ACC112 (cell line): ENCODE results near the gene SMPD2.

Source experiments
- H2AFZ ChIP-seq: fragments of 200-600 bp; sonication (generic); one replicate; pipeline ENCODE4 v1.6.0; 2017; ENCODE audit warnings: antibody characterized with exemption, low read length; ENCODE audit not compliant: unreplicated experiment
- H3K27ac ChIP-seq: fragments of 200-600 bp; sonication (generic); 2 replicates; pipeline ENCODE4 v1.5.1; 2014; ENCODE audit warnings: low read depth, mild to moderate bottlenecking, antibody characterized with exemption, low read length, moderate library complexity
- H3K27me3 ChIP-seq: fragments of 200-600 bp; sonication (generic); 2 replicates; pipeline ENCODE4 v1.6.1; 2014; ENCODE audit warnings: mild to moderate bottlenecking, antibody characterized with exemption, low read length, moderate library complexity, mixed read lengths; ENCODE audit not compliant: insufficient read depth
- H3K36me3 ChIP-seq: fragments of 200-600 bp; sonication (generic); 2 replicates; pipeline ENCODE4 v1.6.1; 2016; ENCODE audit warnings: mild to moderate bottlenecking, antibody characterized with exemption, low read length, moderate library complexity, mixed read lengths; ENCODE audit not compliant: insufficient read depth
- H3K4me1 ChIP-seq: fragments of 200-600 bp; sonication (generic); one replicate; pipeline ENCODE4 v1.6.1; 2016; ENCODE audit warnings: low read length, mixed read lengths; ENCODE audit not compliant: insufficient read depth, unreplicated experiment, control insufficient read depth
- H3K4me3 ChIP-seq: fragments of 200-600 bp; sonication (generic); 2 replicates; pipeline ENCODE4 v1.5.1; 2014; ENCODE audit warnings: mild to moderate bottlenecking, low read depth, low read length
- H3K79me2 ChIP-seq: fragments of 200-600 bp; sonication (generic); one replicate; pipeline ENCODE4 v1.6.0; 2016; ENCODE audit warnings: low read length; ENCODE audit not compliant: control insufficient read depth, unreplicated experiment, insufficient read depth

Gene SMPD2, protein sequence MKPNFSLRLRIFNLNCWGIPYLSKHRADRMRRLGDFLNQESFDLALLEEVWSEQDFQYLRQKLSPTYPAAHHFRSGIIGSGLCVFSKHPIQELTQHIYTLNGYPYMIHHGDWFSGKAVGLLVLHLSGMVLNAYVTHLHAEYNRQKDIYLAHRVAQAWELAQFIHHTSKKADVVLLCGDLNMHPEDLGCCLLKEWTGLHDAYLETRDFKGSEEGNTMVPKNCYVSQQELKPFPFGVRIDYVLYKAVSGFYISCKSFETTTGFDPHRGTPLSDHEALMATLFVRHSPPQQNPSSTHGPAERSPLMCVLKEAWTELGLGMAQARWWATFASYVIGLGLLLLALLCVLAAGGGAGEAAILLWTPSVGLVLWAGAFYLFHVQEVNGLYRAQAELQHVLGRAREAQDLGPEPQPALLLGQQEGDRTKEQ

GRCh38 chr6:109440331-109441068 lies at the start of gene SMPD2, which contains the start of gene PPIL6:
Gene SMPD2, plus strand, starts transcription at chr6:109440724. Its CDS starts 398 bp downstream, at chr6:109441122.
Gene PPIL6, minus strand, starts transcription at chr6:109440628. Its CDS starts 38 bp downstream, at chr6:109440590.
- Histone ChIP-seq H3K36me3 (no peaks in the 10 kb centered on the region), H3K4me3 (peak within 1 kb of the TSS; percentile 87), H3K27me3 (no peaks in the 10 kb centered on the region), H3K4me1 (peaks cover 7% of the 10 kb centered on the region), H3K27ac (peak within 1 kb of the TSS; percentile 65), H3K79me2 (no peaks in the 10 kb centered on the region), H2AFZ (peak within 1 kb of the TSS; percentile 86)

- Histone ChIP-seq H3K79me2 (no peaks in the 10 kb centered on the region), H2AFZ (no peak overlapping the region), H3K4me3 (no peak overlapping the region), H3K27me3 (no peaks in the 10 kb centered on the region), H3K36me3 (no peaks in the 10 kb centered on the region), H3K27ac (no peak overlapping the region), H3K4me1 (peaks cover 16% of the 10 kb centered on the region)
Measured at GRCh38 chr6:109393157-109393885, 47.2 kb upstream of the SMPD2 start.

- H3K36me3 ChIP-seq = no peaks in the 10 kb centered on the region
- peaks cover 16% of the 10 kb centered on the region for H3K4me1 ChIP-seq
- no peaks in the 10 kb centered on the region for H3K79me2 ChIP-seq
- H3K27ac ChIP-seq = no peak overlapping the region
- H3K4me3 ChIP-seq = no peak overlapping the region
- no peak overlapping the region for H2AFZ ChIP-seq
- no peaks in the 10 kb centered on the region for H3K27me3 ChIP-seq
Measured at GRCh38 chr6:109393886-109394281, 46.6 kb upstream of the SMPD2 start.

DNA sequence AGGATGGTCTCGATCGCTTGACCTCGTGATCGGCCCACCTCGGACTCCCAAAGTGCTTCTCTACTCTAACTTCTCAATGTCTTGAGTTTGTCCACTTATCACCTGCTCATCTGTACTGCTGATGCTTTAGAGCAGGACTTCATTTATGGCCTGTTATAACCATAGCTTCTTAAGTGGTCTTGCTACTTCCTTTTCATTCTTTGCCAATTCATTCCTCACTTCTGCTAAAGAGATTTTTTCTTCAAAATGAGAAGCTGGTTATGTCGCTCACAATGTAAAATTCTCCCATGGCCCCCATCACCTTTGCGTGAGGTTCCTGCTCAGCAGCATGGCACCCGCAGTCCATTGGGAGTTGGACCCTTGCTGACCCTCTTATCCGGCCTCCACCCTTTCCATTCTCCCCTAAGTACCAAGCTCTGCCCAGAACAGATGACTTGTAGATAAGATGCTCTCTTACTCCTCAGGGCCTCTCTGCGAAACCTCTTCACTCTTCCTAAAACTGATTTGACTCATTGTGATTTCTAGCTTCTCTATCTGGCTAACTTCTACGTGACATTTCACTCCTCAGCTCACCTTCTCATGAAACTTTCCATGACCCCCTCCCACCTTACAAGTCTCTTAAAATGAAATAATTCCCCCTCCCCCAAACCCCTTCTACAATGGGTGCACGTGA lies 44.3 kb upstream of the SMPD2 start:
- no peak overlapping the region for H2AFZ ChIP-seq
- no peaks in the 10 kb centered on the region for H3K36me3 ChIP-seq
- H3K27ac ChIP-seq = no peak overlapping the region
- H3K27me3 ChIP-seq = no peaks in the 10 kb centered on the region
- no peaks in the 10 kb centered on the region for H3K79me2 ChIP-seq
- no peaks in the 10 kb centered on the region for H3K4me1 ChIP-seq
- no peak overlapping the region for H3K4me3 ChIP-seq

DNA sequence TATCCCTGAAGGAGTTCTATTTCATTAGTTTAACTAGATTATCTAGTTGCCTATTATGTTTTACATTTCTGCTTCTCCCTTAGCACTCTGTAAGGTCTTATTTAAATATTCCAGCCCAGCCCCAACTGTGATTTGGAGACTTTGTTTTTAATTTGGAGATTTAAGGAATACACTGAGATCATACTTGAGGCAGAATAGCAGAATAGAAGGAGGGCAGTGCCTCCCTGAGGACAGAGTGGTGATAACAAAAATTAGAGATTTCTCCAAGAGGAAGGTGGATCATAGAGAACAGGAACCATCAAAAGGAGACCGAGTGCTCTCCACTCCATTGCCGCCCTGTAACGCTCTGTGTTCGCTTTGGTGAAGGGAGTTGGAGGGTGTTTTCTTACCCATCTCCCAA lies 43.5 kb upstream of the SMPD2 start:
- Histone ChIP-seq H3K79me2 (no peaks in the 10 kb centered on the region), H3K36me3 (no peaks in the 10 kb centered on the region), H3K27ac (no peak overlapping the region), H3K4me1 (no peaks in the 10 kb centered on the region), H3K4me3 (no peak overlapping the region), H3K27me3 (no peaks in the 10 kb centered on the region), H2AFZ (no peak overlapping the region)

GRCh38 chr6:109406196-109406595 lies 34.3 kb upstream of the SMPD2 start:
- Histone ChIP-seq H3K27me3 (peaks cover 3% of the 10 kb centered on the region; the same call in 1 of the 2 replicates), H3K4me3 (no peak overlapping the region), H2AFZ (no peak overlapping the region), H3K36me3 (no peaks in the 10 kb centered on the region), H3K27ac (no peak overlapping the region), H3K4me1 (no peaks in the 10 kb centered on the region), H3K79me2 (no peaks in the 10 kb centered on the region)

DNA sequence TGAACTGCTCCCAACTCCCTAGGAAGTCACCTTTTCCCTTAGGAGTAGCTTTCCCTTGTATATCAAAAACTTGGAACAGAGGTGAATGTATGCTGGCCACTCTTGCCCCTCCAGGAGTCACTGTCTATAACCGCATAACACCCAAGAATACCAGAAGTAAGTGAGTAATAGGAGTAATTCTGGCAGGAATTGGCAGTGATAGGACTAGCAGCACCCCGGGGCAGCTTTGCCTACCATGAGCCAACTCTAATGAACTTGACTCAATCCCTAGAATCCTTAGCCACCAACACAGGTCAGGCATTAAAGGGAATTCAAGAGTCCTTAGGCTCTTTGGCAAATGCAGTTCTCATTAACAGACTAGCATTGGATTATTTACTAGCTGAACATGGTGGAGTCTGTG lies 29.5 kb upstream of the SMPD2 start:
- H3K4me3 ChIP-seq = no peak overlapping the region
- peaks cover 4% of the 10 kb centered on the region; the same call in 1 of the 2 replicates for H3K27me3 ChIP-seq
- H2AFZ ChIP-seq = no peak overlapping the region
- no peaks in the 10 kb centered on the region for H3K4me1 ChIP-seq
- H3K79me2 ChIP-seq = no peaks in the 10 kb centered on the region
- H3K27ac ChIP-seq = no peak overlapping the region
- H3K36me3 ChIP-seq = no peaks in the 10 kb centered on the region

GRCh38 chr6:109417646-109418045 lies 22.9 kb upstream of the SMPD2 start:
- Histone ChIP-seq H3K4me1 (no peaks in the 10 kb centered on the region), H3K27me3 (no peaks in the 10 kb centered on the region), H2AFZ (no peak overlapping the region), H3K4me3 (no peak overlapping the region), H3K36me3 (no peaks in the 10 kb centered on the region), H3K27ac (no peak overlapping the region), H3K79me2 (no peaks in the 10 kb centered on the region)

DNA sequence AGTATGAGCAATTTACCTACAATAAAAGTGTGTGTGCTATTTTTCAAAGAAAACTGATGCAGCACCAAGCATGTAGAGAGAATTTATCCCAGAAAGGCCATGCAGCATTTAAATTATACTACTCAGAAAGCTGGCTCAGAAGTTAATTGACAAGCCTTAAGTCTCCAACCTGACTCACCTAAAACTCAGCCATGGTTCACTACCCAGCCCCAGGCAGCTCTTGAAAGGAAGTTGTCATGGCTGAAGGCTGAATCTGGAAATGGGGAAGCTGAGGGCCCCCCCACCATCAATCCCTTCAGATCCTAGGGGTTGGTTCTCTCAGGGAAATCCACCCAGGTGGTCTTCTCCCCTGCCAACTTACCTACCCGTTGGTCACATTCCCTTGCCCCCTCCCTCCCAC lies 19.8 kb upstream of the SMPD2 start:
- peaks cover 11% of the 10 kb centered on the region for H3K4me1 ChIP-seq
- no peaks in the 10 kb centered on the region for H3K36me3 ChIP-seq
- no peak overlapping the region for H3K4me3 ChIP-seq
- H3K27me3 ChIP-seq = no peaks in the 10 kb centered on the region
- no peaks in the 10 kb centered on the region for H3K79me2 ChIP-seq
- H2AFZ ChIP-seq = no peak overlapping the region
- no peak overlapping the region for H3K27ac ChIP-seq

DNA sequence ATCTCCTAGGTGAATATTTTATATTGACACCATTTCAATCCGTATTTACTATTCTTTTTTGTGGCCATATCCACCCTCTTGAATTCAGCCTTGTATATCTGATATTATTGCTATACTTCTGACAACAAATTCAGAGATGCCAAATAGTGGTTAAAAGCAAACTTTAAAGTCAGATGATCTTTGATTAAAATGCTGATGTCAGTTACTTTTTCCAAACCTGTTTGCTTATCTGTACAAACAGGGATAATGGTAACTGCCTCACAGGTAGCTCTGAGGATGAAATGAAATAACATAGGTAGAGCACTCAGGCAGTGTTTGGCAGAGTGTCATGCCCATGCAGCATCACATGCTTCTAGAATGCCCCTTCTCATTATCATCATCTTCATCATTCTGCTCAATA lies 19.3 kb upstream of the SMPD2 start:
- H3K79me2 ChIP-seq = no peaks in the 10 kb centered on the region
- peaks cover 11% of the 10 kb centered on the region for H3K4me1 ChIP-seq
- no peak overlapping the region for H3K27ac ChIP-seq
- H2AFZ ChIP-seq = no peak overlapping the region
- no peak overlapping the region for H3K4me3 ChIP-seq
- no peaks in the 10 kb centered on the region for H3K27me3 ChIP-seq
- H3K36me3 ChIP-seq = no peaks in the 10 kb centered on the region
